ENCODE data around the gene OR2H1. TPM values are rescaled to one million over a fixed set of nuclear protein-coding genes. Genes with fewer than 3 reads are reported as not detected.
A peak's percentile ranks its signal among the peaks of the same experiment; 100 is the strongest.

OR2H1 gene
- total RNA-seq, 1 donor from 2014 or later: not detected

- Mint-ChIP-seq H3K4me1 (ENCODE audit: unreplicated experiment) (peaks cover 5% of the 10 kb centered on the region), H3K4me3 (ENCODE audit: unreplicated experiment) (no peak overlapping the region), H3K27ac (ENCODE audit: unreplicated experiment) (no peak overlapping the region), H3K9me3 (ENCODE audit: unreplicated experiment) (no peaks in the 10 kb centered on the region), H3K27me3 (ENCODE audit: unreplicated experiment) (no peaks in the 10 kb centered on the region), H3K36me3 (ENCODE audit: unreplicated experiment) (no peaks in the 10 kb centered on the region)
- no peak for TF ChIP-seq CTCF (IDR thresholded peaks at IDR 0.05)
- peak; percentile 56 for DNase-seq (ENCODE audit: extremely low spot score, unreplicated experiment)
Observed at GRCh38 chr6:29499704-29500103, 42.7 kb downstream of the OR2H1 start.

- DNase-seq (ENCODE audit: extremely low spot score, unreplicated experiment): no peak
- H3K27me3 Mint-ChIP-seq (ENCODE audit: unreplicated experiment): no peaks in the 10 kb centered on the region
- no peak overlapping the region for H3K27ac Mint-ChIP-seq (ENCODE audit: unreplicated experiment)
- no peaks in the 10 kb centered on the region for H3K9me3 Mint-ChIP-seq (ENCODE audit: unreplicated experiment)
- no peak overlapping the region for H3K4me3 Mint-ChIP-seq (ENCODE audit: unreplicated experiment)
- TF ChIP-seq CTCF (IDR thresholded peaks at IDR 0.05): no peak
- peaks cover 5% of the 10 kb centered on the region for H3K4me1 Mint-ChIP-seq (ENCODE audit: unreplicated experiment)
- no peaks in the 10 kb centered on the region for H3K36me3 Mint-ChIP-seq (ENCODE audit: unreplicated experiment)
Observed at GRCh38 chr6:29500594-29500993, 43.6 kb downstream of the OR2H1 start.

DNA sequence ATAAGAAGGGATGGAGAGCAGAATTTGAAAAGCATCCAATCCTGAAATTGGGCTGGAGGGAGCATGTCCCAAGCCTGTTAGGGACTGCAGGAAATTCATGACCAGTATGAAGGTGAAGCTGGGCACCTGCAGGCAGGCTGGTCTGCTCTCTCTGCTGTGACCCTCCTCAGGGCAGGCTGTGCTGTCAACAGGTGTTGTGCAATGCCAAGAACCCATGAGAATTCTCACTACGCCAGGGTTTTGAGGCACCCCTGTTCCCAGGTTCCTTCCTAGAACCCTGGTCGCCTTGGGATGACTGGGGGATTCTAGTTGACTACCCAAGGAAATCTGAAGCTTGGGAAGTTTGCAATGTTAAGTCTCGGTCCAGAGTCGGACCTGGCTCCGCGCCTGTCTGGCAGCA, 44.2 kb downstream of the OR2H1 start:
- Mint-ChIP-seq H3K4me1 (ENCODE audit: unreplicated experiment) (peaks cover 5% of the 10 kb centered on the region), H3K27ac (ENCODE audit: unreplicated experiment) (no peak overlapping the region), H3K9me3 (ENCODE audit: unreplicated experiment) (no peaks in the 10 kb centered on the region), H3K4me3 (ENCODE audit: unreplicated experiment) (no peak overlapping the region), H3K36me3 (ENCODE audit: unreplicated experiment) (no peaks in the 10 kb centered on the region), H3K27me3 (ENCODE audit: unreplicated experiment) (no peaks in the 10 kb centered on the region)
- TF ChIP-seq CTCF (IDR thresholded peaks at IDR 0.05): no peak
- no peak for DNase-seq (ENCODE audit: extremely low spot score, unreplicated experiment)

DNA sequence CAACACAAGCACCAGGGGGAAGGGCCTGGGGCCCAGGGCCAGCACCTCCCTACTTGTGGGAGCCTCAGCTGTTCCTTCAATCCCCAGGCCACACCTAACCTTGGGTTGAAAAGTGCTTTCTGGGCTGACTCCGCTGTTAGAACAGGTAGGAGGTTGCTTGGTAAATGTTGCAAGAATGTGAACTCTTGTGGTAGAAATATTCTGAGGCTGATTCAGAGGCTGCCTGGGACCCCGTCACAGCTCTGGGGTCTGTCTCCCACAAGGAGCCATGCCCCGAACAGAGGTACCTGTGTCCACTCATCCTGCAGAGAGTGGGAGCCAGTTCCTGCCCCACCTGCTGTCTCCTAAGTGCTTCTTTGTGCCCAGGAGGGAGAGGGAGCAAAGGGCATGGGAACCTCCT, 45.2 kb downstream of the OR2H1 start:
- DNase-seq (ENCODE audit: extremely low spot score, unreplicated experiment): no peak
- no peak overlapping the region for H3K27ac Mint-ChIP-seq (ENCODE audit: unreplicated experiment)

GRCh38 chr6:29502597-29502996, 45.6 kb downstream of the OR2H1 start:
- Mint-ChIP-seq H3K4me3 (ENCODE audit: unreplicated experiment) (no peak overlapping the region), H3K4me1 (ENCODE audit: unreplicated experiment) (peaks cover 5% of the 10 kb centered on the region), H3K9me3 (ENCODE audit: unreplicated experiment) (no peaks in the 10 kb centered on the region), H3K27me3 (ENCODE audit: unreplicated experiment) (no peaks in the 10 kb centered on the region), H3K27ac (ENCODE audit: unreplicated experiment) (no peak overlapping the region), H3K36me3 (ENCODE audit: unreplicated experiment) (no peaks in the 10 kb centered on the region)
- TF ChIP-seq CTCF (IDR thresholded peaks at IDR 0.05): no peak
- no peak for DNase-seq (ENCODE audit: extremely low spot score, unreplicated experiment)

More for the DNA sequence above, 45.2 kb downstream of the OR2H1 start:
- no peaks in the 10 kb centered on the region for H3K9me3 Mint-ChIP-seq (ENCODE audit: unreplicated experiment)
- peaks cover 5% of the 10 kb centered on the region for H3K4me1 Mint-ChIP-seq (ENCODE audit: unreplicated experiment)
- no peaks in the 10 kb centered on the region for H3K36me3 Mint-ChIP-seq (ENCODE audit: unreplicated experiment)
- TF ChIP-seq CTCF (IDR thresholded peaks at IDR 0.05): no peak
- H3K4me3 Mint-ChIP-seq (ENCODE audit: unreplicated experiment): no peak overlapping the region
- no peaks in the 10 kb centered on the region for H3K27me3 Mint-ChIP-seq (ENCODE audit: unreplicated experiment)

Data from osteocyte (in vitro differentiated cells).